Kidney tubule cell (primary cell): ENCODE data around the gene SMS.
A peak's percentile ranks its signal among the peaks of the same experiment; 100 is the strongest.
"Not testable (repeated sequence)": the region's sequence is repeated elsewhere in the genome, so short reads cannot be mapped to it uniquely, and the experiment has no call there.

ENCODE experiments used
- DNase-seq: peaks from one replicate; pipeline ENCODE4 v3.0.0-alpha.2; 2018; ENCODE audit warnings: low spot score

Gene SMS

DNA sequence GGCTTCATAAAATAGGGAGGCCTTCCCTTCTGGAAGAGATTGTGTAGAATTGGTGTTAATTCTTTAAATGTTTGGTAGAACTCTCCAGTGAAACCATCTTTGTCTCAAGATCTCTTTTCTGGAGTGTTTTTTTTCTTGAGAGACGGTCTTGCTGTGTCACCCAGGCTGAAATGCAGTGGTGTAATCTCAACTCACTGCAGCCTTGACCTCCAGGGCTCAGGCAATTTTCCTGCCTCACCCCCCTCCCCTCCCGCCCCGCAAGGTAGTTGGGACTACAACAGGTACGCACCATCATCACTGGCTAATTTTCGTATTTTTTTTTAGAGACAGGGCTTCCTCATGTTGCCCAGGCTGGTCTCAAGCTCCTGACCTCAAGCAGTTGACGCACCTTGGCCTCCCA, 12.1 kb downstream of the SMS start:
- DNase-seq: no peak

DNA sequence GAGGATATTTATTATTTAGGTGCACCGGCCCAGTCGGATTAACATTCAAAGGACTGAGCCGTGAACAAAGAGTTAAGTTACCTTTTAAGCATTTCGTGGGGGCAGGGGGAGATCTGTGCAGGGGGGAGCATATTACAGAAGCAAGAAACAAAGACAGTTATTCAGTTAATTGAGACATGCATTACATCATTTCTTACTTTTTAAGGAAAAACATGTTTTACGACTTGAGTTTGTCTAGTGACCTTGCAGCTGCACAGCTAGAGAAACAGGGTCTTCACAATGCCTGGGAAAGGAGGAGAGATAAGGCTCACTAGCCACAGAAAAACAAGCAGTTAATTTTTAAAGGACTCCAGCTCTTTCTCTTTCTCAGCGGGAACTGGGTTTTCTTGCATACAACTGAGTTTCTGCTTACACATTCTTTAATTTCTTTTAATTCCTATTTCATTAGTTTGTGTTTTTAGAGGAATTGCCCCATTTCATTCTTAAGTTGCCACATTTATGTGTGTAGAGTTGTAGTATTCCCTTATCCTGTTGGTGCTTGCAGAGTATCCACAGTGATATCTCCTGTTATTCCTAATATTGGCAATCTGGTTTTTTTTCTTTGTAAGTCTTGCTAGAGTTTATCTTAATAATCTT, 12.8 kb downstream of the SMS start:
- not testable (repeated sequence) for DNase-seq

DNA sequence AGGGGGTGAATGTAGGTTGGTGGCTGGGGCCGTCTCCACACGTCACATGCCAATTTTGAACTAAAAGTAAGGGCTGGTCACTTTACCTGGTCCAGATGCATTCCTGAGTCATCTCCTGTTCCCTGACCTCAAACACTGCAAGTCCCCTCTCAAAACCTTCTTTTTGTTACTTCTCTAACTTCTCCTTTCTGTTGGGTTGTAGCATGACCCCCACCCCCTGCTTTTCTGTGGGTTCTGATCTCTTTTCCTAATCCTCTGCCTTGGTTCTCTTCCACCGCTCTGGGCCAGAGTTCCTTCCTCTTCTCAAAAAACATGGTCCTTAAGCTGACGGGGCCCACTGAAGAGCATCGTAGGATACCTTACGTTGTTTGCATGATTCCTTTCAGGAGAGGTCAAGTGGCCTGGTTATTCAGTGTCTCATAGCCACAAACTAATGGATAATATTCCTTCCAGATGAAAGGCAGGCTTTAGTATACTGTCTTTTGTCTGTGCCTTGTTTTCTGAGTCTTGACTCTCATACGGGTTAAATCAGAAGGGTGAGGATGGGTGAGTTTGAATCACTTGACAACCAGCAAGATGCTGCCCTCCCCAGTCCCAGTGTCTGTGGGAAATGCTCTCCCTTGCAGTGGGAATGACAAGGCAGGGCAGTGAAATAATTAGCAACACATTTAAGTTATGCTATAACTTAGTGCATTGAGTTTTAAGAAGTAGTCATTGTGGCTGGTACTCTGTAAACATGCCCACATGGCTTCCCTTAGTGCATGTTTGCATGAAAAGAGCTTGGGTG, 15.1 kb downstream of the SMS start:
- DNase-seq: no peak

DNA sequence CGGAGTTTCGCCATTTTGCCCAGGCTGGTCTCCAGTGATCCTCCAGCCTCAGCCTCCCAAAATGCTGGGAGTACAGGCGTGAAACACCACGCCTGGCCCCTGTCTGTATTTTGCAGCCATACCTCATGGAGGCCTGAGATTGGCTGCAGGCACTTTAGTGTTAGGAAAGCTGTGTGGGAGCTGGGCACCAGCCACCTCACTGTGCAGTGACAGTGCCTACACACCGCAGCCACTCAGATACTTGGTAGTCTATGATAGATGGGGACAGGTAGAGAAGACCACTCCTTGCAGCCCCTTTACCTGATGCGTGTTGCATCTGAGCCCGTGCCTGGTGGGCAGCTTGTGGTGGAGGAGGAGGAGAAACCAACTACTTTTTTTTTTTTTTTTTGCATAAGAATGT, 16.3 kb downstream of the SMS start:
- no peak for DNase-seq

DNA sequence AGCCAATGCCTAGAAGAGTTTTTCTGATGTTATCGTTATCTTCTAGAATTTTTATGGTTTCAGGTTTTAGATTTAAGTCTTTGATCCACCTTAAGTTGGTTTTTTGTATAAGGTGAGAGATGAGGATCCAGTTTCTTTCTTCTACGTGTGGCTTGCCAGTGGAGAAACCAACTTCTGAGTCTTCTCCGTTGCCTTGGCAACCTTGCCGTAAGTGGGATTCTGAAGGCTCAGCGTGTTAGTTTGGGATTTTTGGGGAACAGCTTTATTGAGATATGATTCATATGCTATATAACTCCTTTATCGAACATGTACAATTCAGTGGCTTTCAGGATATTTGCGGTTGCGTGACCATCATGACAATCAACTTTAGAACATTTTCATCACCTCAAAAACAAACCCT, 17.7 kb downstream of the SMS start:
- no peak for DNase-seq

DNA sequence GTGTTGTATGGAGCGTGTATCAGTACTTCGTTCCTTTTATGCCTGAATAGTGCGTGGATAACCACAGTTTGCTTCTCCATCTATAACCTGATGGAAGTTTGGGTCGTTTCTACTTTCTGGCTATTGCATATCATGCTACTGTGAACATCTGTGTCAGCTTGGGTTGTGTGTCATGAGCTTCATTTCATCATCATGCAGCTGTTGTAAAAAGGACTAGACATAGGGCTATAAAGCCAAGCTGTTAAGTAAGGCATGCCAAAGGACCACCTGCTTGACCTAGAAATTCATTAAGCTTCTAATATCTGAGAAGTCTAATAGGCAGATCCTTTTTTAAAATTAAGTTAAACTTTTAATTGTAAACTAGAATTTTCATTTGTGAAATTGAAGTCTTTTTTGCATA, 18.4 kb downstream of the SMS start:
- DNase-seq: no peak

DNA sequence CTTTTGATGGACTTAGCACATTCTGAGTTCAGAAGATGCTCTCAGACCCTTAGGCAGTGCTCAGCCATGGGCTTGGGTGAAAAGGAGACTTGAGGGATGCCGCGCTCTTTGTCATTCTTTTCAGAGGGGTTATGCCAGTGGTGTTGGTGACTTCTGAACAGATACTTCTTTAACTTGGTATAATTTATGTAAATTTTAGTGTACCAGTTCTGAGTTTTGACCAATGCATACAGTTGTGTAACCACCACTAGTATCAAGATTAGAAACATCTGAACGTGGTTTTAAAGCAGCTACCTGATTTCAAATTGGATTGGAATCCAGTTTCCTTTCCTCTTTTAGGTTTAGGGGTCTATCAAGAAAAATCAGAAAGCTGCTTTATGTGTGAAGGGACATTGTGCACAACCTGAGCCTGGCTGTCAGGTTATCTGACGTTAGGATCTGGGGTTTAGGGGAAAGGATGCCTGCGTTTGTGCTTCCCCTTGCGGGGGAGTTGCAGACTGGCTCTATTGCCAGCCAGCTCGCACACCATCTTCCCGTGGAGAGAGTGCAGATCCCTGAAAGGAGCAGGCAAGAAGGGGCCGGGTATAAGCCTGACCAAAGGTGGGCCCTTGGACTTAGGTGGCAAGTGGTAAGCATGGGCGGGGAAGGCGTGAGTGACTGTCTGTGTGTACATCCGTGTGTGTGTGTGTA, 19.0 kb downstream of the SMS start:
- no peak for DNase-seq

DNA sequence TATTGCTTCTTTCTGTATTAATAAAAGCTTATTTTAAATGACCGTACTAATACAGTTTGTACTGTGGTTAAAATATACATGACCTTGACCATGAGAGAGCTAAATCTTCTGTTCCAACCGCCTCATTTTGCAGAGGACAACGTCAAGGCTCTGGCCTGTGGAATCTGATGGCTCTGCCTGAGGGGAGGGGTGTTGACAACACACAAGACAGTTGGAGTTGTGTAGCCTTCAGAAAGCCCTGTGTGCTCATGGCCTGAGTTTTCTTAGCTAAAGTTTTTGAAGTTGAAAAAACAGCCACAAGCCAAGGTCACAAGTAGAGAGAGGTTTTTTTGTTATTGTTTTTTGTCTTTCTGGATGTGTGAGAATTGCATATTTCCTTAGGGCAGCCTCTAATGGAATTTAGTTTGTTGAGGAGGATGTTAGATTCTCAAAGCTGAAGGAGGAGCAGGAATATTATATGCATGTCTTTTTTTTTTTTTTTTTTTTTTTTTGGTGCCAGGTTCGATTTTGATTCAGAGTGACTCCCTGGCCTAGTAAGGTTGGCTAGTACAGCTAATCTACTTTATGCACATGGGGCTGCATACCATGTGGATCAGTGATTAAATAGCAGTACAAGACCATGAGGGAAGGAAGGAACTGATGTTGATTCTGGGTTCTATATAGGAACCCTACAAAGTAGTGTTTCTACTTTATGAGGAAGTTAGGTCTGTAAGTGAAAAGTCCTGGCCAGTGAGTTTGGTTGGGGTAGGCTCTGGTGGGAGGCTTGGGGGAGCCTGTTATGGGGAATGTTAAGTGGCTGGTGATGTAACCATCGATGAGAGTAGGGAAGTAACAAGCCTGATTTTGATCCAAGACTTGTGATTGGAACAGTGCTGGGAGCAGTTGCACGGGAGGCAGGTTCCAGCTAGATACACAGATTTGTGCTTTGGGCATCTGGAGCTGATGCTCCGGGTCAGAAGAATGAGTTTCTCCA, 20.3 kb downstream of the SMS start:
- no peak for DNase-seq

DNA sequence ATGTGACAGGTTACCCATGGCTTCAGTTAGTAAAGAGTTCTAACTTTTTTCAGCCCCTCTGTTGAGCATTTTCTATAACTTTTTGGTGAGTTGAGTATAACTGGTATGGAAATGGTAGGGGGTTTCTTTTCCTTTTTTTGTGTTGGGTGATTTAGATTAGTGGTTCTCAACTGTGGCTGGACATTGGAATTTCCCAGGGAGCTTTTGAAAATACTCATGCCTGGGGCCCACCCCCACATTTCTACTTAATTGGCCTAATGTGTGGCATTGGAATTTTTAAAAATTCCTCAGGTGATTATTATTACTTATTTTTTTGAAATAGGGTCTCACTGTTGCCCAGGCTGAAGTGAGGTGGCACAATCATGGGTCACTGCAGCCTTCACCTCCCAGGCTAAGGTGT, 21.9 kb downstream of the SMS start:
- DNase-seq: no peak

DNA sequence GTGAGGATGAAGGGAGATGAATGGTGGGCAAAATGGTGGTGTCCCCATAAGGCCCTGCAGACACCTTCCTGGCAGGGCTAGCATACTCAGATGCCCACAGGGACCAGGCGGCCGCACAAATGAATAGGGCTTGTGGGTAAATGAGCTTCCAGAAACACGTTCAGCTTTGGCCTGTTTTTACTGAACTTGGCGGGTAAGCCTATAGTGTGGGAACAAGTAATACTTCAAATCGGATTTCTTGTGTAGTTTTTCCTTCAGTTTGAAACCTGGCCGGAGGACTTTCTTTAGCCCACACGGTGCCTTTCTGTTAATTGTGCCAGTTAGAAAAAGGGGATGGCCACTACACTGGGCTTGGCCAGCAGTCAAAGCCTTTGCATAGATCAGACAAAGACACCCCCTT, 22.8 kb downstream of the SMS start:
- no peak for DNase-seq

DNA sequence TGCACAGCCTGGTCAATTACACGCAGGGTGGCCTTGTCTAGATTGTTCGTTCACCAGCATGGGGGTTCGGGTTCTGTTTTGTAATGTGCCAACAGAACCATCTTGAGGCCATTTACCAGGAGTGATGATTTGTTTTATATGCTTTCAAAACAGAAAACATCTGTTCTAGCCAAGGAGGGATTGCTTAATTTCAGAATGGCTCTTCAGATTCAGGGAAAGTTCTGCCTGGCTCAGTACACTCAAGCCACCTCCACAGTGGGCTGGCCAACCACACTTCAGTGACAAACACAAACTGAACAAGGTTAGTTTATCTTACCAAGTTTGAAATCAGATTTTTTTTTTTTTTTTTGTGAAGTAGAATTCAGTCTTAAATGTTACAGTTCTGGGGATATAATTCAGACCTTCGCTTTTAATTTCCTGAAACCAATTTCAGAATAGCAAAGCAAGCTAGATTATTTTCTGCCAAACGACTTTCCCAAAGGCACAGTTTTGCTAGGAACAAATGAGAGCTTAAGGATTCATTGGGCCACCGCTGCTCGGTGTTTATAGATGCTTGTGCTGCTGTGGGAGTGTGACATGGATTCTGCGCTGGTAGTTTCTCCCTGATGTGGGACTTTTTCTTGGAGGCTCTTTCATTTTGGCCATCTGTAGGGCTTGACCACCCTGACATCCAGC, 23.4 kb downstream of the SMS start:
- DNase-seq: no peak

DNA sequence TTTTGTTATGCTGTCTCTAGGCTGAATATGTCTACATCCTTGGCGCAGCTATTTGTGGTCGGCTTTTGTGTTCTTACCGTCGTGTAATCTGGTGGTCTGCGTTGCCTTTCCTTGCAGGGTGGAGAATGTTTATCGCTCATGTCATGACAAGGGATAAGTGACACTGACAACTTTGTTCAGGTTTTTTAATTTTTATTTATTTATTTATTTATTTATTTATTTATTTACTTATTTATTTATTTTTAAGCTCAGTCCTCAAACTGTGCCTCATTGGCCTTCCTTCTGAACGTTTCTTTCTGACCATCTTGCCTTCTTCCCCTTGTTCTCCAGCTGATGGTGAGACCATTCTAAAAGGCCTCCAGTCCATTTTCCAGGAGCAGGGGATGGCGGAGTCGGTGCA, 26.4 kb downstream of the SMS start:
- DNase-seq: no peak

DNA sequence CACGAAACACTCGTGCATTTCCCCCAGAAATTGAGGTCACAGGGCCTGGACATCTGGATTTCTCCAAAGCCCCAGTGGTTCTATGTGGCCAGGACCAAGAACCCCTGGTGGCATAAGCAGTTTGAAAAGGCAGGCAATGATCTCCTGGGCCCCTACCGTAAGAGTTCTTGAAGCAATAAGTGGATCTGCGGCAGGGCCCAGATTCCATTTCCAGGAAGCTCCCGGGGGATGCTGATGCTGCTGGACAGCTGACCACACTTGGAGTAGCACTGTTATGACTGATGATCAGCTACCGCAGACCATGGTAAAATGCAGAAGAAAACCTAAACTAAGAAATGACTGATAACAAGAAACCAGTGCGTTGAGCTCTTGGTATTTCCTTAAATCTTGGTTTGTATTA, 27.8 kb downstream of the SMS start:
- DNase-seq: no peak

DNA sequence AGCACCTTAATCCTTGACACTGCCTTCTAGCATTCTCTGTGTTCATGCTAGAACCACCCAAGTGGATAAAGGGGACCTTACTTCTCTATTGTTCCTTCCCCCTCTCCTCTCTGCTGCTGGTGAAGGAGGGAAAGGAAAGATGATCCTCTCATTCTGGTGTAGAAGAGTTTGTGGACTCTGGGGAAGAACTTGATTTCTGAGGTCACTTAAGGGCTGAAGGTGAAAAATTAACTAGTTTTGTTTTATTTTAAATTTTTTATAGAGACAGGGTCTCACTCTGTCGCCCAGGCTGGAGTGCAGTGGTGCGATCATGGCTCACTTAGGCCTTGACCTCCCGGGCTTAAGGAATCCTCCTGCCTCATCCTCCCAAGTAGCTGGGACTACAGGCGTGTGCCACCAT, 29.8 kb downstream of the SMS start:
- peak; percentile 24 for DNase-seq

DNA sequence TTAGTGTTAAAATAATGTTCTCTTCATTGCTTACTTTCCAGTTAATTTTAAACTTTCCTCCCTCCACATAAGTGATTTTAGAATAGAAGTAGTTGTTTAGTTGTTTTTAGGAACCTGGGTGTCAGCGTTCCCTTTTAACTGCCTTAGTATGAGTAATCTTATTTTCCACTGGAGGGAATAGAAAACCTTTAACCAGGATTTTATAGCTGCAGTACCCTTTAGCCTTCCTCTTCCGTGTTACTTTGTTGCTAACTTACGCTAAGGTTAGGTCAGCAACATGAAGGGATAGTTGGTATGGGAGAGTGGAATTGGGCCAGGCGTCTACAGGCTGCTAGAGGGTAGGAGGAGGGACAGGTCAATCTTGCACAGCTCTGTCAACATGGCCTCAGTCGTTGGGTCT, 31.5 kb downstream of the SMS start:
- DNase-seq: peak; percentile 69

DNA sequence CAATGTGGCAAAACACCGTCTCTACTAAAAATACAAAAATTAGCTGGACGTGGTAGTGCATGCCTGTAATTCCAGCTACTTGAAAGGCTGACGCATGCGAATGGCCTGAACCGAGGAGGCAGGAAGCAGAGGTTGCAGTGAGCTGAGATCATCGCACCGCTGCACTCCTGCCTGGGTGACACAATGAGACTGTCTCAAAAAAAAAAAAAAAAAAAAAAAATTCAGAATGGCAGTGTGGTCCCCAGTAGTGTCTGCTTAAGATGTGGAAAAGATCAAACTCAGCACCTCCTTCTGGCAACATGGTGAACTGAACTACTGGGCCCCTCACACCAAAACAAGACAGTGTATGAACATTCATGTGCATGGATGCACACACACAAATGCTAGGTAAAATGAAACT, 32.2 kb downstream of the SMS start:
- DNase-seq: peak; percentile 92

DNA sequence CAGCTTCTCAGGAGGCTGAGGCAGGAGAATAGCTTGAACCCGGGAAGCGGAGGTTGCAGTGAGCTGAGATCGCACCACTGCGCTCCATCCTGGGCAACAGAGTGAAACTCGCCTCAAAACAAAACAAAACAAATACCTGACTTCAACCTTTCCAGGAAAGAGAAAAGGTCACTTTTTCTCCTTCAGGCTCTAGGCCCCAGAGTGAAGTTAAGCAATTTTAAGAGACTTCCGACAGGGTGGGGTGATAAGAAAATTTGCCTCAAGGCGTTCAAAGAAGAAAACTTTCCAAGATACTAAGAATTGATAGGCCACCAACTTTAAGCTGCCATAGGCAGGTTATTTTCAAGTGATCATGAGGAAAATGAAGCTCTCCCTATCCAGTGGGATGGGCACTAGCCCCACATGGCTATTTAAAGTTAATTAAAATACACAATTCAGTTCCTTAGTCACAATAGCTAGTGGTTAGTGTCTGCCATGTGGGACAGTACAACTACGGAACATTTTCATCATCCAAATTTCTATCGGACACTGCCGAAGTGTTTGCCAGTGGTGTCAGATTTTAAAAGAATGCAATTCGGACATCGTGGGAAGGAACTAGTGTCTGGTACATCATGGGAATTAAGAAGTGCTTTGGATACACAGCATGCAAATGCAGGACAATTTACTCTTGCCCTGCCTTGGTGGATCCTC, 33.0 kb downstream of the SMS start:
- no peak for DNase-seq

DNA sequence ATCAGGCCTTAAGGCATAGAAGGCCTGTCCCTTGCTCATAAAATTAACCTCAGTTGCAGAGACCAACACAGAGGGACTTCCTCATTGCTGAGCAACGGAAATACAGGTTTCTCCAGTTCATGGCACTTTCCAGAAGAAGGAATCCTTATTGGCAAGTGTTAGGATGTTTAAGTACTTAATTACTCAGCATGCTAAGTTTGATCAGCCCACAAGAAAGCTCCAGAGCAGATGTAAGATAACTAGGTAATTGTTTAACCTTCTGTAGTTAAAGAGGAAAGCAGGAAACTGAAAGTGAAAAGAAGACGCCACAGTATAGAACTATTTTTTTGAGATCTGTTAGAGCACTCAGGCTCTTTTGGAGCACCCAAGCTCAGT, 33.5 kb downstream of the SMS start:
- DNase-seq: peak; percentile 85

DNA sequence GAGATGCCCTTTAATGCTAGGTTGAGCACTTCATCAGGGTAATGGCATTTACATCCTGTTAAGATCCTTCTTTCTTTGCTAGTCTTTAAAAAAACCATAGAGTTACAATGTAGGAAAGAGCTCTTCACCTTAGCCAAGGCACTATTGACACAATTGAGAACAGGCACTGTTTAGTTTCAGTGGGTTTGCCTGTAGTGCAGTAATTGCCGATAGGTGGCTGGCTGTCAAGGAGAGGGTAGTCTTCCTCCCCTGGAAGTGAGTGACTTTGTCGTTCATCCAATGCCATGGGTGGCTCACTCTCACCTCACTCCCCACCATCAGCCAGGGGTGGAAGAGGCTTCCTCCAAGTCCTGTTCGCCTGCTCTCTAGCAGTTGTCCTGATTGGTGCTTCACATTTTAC, 34.7 kb downstream of the SMS start:
- no peak for DNase-seq

DNA sequence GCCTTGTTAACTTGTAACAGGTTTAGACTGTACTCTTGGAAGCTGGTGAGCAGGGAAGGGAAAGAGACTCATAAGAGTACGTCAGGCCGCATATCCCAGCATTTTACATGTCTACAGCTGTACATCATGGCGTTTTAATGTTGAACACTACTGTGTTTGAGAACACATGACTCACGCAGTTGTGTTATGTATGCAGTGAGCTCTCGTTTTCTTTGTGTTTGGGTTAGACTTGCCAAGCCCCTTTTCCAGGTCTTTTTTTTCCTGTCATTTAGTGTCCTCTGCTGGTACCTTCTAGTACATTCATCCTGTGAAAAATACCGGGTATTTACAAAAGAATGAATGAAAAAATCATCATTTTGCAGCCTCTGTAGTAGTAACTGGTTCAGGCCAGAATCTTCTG, 35.3 kb downstream of the SMS start:
- DNase-seq: peak; percentile 52

DNA sequence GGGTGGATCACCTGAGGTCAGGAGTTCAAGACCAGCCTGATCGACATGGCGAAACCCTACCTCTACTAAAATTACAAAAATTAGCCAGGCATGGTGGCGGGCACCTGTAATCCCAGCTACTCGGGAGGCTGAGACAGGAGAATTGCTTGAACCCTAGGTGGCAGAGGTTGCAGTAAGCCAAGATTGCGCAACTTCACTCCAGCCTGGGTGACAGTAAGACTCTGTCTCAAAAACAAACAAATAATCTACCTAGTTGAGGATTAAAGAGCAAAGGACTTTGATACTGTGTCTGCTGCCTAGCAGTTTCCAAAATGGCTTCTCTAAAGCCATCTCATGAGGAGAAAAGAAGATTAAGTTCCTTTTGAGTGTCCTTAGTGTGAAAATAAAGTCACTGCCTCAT, 37.8 kb downstream of the SMS start:
- DNase-seq: no peak
